ENCODE measurements around the gene SIGLEC1.

- TF ChIP-seq CTCF (conservative IDR thresholded peaks at IDR 0.05; ENCODE audit: low read length) (no peak), EZH2phosphoT487 (IDR thresholded peaks at IDR 0.05; ENCODE audit: borderline replicate concordance) (no peak)
These were observed 11.1 kb downstream of the SIGLEC1 start for GRCh38 chr20:3701061-3701998.
